HG03571 (cell line): ENCODE measurements around the gene ADPRM.

Source experiments
- ATAC-seq: cut with Tn5 transposase; IDR thresholded peaks from one replicate; pipeline ENCODE4 v1.9.1; 2021; ENCODE audit not compliant: unreplicated experiment

ADPRM gene

GRCh38 chr17:10738521-10739258 is 41.3 kb downstream of the ADPRM start:
- no peak for ATAC-seq

DNA sequence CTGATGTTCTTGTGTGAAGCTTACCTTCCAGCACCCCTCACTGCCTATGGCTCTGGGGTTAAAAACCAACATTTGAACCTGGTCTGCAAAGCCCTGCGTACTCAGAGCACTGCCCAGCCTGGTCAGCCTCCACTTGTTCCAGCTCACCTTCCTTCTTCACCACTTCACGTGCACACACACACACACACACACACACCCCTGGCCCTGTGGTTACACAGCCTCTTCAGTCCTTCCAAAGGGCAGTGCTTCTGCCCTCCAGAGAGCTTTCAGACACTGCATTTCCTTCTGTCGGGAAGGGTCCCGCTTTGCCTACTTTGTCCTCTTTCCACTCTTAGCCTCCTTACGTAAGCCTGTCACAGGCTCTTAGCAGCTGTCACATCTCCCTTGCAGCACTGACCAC is 42.0 kb downstream of the ADPRM start:
- no peak for ATAC-seq

DNA sequence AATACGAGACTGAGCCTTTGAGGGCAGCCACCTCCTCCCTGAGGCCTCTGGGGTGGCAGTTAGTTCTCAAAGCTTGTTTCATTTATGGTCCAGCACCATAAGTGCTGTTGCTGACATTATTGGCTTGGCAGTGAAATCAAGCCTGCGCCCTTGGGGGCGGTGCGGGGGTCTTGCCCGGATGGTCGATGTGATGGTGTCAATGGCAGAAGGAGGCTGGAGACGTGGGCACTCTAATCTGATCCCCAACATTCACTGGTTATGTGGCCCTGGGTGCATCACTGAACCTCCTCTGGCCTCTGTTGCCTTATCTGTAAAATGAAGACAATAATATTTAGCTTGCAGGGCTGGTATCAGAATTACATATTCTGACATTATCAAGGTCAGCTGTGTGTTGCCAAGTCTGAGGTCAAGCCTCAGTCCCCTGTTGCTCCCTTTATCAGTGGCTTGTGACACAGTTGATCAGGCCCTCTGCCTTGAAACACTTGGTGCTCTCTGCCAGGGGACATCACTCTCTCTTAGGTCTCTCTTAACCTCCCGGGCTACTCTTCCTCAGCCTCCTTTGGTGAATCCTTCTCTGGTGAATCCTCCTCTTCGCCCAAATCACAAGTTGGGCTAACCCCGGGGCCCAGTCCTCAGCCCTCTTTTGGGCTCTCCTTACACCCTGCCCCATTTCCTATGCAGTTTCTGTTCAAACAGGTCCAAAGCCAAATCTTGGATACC is 44.2 kb downstream of the ADPRM start:
- no peak for ATAC-seq

- ATAC-seq = no peak
These were observed 45.0 kb downstream of the ADPRM start for GRCh38 chr17:10742431-10742830.

DNA sequence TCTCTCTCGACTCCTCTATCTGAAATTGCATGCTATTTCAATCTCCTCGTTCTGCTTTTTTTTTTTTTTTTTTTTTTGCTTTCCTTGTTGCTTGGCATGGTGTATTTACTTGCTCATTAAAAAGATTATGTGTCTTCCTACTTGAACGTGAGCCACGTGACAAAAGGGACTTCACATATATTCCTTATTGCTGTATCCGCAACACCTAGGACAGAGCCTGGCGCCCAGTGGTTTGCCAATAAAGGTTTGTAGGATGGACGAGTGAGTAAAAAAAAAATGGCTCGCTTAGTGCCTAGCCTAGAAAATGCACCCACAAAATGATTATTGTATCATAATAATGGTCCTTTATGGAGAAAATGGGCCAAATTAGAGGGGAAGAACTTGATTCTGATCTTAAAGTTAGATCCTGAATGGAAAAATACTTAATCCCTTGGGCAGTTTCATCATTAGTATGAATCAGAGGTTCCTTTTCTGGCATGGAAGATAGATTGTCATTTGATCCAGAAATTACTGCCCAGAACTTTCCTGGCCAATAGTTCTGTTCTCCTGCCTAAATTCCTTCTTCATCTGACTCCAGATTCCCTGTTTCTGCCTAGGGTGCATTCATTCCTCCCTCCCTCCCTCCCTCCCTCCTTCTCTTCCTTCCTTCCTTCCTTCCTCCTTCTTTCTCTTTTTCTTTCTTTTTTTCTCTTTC is 46.1 kb downstream of the ADPRM start:
- no peak for ATAC-seq

DNA sequence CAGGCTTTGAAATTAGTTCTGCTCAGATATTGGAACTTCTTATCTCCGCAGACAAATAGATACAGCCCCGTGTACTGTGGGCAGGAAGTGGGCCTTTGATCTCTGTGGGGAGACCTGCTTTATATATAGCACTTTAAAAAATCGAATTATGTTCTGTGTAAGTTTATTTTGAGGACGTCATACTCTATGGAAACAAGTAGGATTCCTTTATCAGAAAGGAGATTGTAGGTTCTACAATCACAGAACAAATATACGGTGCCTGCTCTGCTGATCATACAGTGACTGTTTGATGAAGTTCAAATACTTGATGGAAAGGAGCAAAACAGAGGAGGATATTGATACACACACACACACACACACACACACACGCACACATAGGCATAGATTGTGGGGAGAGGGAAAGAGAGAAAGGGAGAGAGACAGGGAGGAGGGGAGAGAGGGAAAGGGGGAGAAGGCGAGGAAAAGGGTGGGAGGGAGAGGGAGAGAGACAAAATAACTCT is 47.2 kb downstream of the ADPRM start:
- no peak for ATAC-seq

GRCh38 chr17:10745231-10745630 is 47.8 kb downstream of the ADPRM start:
- ATAC-seq = no peak

- no peak for ATAC-seq
These were observed 51.3 kb downstream of the ADPRM start for GRCh38 chr17:10748531-10749181.

DNA sequence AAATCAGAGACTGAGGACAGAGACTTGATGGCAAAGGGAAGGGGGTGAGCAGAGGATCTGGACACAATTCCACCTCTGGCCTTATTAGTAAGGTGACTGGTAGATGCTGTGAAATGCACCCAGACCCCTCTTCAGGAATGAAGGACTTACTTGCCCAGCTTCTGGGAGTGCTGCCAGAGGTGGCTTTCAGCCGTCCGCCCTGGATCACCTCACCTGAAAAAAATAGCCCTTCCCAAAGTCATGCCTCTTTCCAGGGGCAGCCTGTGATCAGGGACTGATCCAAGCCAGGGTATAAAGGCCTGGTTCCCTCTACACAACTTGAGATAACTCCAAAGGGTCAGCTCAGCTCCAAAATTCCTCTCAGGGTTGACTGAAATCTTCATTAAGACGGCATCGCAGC is 52.8 kb downstream of the ADPRM start:
- no peak for ATAC-seq

- ATAC-seq = no peak
These were observed 54.2 kb downstream of the ADPRM start for GRCh38 chr17:10751563-10751962.

DNA sequence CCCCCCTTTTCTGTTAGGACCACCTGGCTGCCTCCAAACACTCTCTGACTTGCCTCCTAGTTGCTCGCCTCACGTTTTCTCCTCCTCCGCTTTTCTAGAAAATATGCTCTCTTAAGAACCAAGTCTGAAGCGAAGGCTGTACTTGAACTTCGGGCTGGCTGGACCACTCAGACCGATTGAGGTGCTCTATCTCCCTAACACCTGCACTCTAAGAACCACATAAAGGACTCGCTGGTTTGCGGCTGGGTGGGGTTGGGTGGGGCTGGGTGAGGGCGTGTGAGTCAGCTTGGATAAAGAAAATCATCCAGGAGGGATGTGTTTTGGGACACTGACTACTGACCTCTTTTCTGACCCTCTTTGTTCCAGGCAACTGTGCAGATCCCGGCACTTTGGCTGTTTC is 55.3 kb downstream of the ADPRM start:
- no peak for ATAC-seq

DNA sequence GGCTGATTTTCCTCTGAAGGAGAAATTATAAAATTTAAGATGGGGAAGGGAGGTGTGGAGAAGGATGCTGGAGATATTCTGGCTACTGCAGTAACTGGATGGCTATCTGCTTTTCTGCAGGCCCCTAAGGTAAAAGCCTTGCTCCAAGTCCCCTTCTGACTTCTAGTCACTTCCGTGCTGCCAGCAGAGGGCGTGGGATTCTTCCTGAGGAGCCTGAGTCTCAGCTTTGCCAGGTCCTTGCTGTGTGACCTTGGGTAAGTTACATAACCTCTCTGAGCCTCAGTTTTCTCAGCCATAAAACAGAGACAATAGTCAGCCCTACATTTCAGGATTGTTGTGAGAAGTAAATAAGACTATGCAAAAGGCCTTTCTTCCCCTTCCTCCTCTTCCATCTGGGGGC is 56.7 kb downstream of the ADPRM start:
- ATAC-seq = no peak

DNA sequence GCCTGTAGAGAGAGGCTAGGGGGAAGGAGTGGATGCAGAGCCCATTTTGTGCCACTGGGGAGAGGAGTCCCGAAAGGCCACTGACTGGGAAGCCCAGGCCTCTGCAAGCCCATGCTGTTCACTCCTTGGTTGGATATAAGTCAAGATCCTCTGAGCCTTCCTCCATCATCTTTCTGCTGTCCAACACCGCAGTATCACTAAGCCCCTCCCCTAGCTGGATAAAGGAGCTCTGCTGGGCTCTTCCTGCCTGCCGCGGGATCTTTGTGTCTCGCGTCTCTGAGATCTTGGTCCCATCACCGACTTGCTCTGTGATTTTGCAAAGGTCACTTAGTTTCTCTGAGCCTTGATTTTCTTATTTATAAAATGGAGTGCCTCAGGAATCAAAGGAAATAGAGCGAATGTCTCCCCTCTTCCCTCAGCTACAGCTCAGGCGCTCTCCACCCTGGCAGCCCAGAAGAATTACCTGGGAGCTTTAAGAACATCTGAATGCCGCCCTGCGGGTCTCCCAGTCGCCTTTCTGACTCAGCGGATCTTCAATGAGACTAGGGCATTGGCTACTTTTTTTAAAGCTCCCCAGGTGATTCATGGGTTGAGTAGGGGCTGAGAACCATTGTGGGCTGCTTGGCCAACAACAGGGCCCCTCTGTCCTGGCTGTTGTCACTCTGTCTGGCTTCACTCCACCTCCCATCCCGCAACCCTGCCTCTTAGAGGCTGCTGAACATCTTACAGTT is 57.6 kb downstream of the ADPRM start:
- no peak for ATAC-seq

DNA sequence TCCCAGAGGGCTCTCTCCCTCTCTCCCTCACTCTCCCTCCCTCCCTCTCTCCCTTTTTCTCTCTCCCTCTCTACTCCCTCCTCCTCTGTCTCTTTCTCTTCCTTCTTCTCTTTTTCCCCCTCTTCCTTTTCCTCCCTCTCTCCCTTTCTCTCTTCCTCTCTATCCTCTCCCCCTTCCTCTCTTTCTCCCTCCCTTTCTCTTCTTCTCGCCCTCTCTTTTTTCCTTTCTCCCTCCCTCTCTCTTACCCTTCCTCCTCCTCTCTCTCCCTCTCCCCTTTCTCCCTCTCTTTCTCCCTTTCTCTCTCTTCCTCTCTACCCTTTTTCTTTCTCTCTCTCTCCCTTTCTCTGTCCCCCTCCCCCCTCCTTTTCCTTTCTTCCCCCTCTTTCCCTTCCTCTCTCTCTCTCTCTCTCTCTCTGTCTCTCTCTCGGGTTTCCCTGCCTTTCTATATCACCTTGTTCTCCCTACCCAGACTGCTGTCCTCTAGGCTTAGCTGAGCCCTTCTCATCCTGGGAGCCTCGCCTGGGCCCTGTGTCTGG is 58.3 kb downstream of the ADPRM start:
- no peak for ATAC-seq

DNA sequence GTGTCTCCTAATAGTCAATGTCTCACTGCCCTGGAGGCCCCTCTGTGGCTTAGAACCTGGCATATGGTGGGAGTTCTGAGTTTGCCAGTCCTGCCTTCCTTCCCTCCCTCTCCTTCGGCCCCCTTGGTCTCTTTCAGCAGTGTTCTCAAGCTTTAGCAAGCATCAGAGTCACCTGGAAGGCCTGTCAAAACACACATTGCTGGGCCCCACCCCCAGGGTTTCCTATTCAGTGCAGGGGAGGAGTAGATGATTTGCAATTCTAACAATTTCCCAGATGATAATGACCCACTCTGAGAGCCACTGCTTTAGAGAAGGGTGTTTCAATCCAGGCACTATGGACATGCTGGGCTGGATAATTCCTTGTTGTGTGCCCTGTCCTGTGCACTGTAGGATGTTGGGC is 58.8 kb downstream of the ADPRM start:
- ATAC-seq = no peak

- no peak for ATAC-seq
These were observed 59.2 kb downstream of the ADPRM start for GRCh38 chr17:10756619-10757018.

- ATAC-seq = no peak
These were observed 59.7 kb downstream of the ADPRM start for GRCh38 chr17:10757067-10757466.

DNA sequence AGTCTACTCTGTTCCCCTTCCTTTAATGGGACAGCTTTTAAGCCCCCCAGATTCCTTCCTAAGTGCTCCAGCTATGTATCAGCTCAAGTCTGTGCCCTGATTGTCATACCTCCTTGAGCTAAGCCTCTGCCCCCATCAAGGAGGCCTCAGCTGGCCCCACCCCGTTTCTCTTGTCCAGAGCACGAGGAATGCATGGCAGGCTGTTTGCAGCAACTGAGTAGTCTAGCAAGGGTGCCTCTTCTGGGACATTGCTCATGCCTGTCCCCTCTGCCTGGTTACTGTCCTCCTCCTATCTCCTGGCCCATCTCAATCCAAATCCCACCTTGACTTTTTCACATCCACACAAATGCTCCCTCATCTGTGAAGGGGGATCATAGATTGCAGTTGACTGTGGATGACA is 60.3 kb downstream of the ADPRM start:
- ATAC-seq = no peak

GRCh38 chr17:10758062-10758461 is 60.7 kb downstream of the ADPRM start:
- no peak for ATAC-seq
